SHP77 (cell line): ENCODE data around the gene RPS19BP1.
"Not testable (repeated sequence)": the region's sequence is repeated elsewhere in the genome, so short reads cannot be mapped to it uniquely, and the experiment has no call there.

Experiments
- DNase-seq, 2 experiments: peaks; one replicate each; lab custom pipeline; 2025; lab: John Stamatoyannopoulos, UW

RPS19BP1 gene

GRCh38 chr22:39513791-39514190 lies 18.8 kb downstream of the RPS19BP1 start:
- DNase-seq = no peak

GRCh38 chr22:39512026-39512425 lies 20.5 kb downstream of the RPS19BP1 start:
- no peak for DNase-seq

GRCh38 chr22:39511226-39511625 lies 21.3 kb downstream of the RPS19BP1 start:
- DNase-seq = no peak

GRCh38 chr22:39510529-39511149 lies 21.9 kb downstream of the RPS19BP1 start:
- no peak for DNase-seq

- no peak for DNase-seq
Measured at GRCh38 chr22:39508393-39508792, 24.2 kb downstream of the RPS19BP1 start.

GRCh38 chr22:39507021-39507420 lies 25.5 kb downstream of the RPS19BP1 start:
- DNase-seq = not testable (repeated sequence)

- DNase-seq = no peak
Measured at GRCh38 chr22:39504071-39504470, 28.5 kb downstream of the RPS19BP1 start.

GRCh38 chr22:39503630-39504029 lies 28.9 kb downstream of the RPS19BP1 start:
- DNase-seq = no peak

GRCh38 chr22:39502789-39503409 lies 29.6 kb downstream of the RPS19BP1 start:
- DNase-seq = no peak

GRCh38 chr22:39502109-39502788 lies 30.3 kb downstream of the RPS19BP1 start, which contains the start of gene MIEF1:
TSS of gene MIEF1 (plus strand) at chr22:39502290. CDS start at chr22:39511295, 9,005 bp downstream.
- DNase-seq = peak; percentile 94 to 96

- DNase-seq = no peak
Measured at GRCh38 chr22:39501644-39502108, 30.9 kb downstream of the RPS19BP1 start.

- no peak for DNase-seq
Measured at GRCh38 chr22:39500101-39500500, 32.4 kb downstream of the RPS19BP1 start.

GRCh38 chr22:39498802-39499201 lies 33.7 kb downstream of the RPS19BP1 start:
- peak in 1 of 2 experiments; percentile 21 for DNase-seq

GRCh38 chr22:39498368-39498767 lies 34.2 kb downstream of the RPS19BP1 start:
- no peak for DNase-seq

- no peak for DNase-seq
Measured at GRCh38 chr22:39497429-39497828, 35.1 kb downstream of the RPS19BP1 start.

- peak; percentile 61 to 87 for DNase-seq
Measured at GRCh38 chr22:39496131-39496838, 36.3 kb downstream of the RPS19BP1 start.

GRCh38 chr22:39494471-39495120 lies 38.0 kb downstream of the RPS19BP1 start:
- DNase-seq = no peak

GRCh38 chr22:39493759-39494158 lies 38.8 kb downstream of the RPS19BP1 start:
- no peak for DNase-seq

GRCh38 chr22:39492186-39492585 lies 40.4 kb downstream of the RPS19BP1 start:
- no peak for DNase-seq

- DNase-seq = no peak
Measured at GRCh38 chr22:39491696-39492095, 40.9 kb downstream of the RPS19BP1 start.

GRCh38 chr22:39490966-39491680 lies 41.4 kb downstream of the RPS19BP1 start:
- DNase-seq = no peak
